Karpas-422 (cell line): ENCODE data around the gene GAS2L1. TPM values are rescaled to one million over a fixed set of nuclear protein-coding genes. Genes with fewer than 3 reads are reported as not detected.
A peak's percentile ranks its signal among the peaks of the same experiment; 100 is the strongest.
"Not testable (repeated sequence)": the region's sequence is repeated elsewhere in the genome, so short reads cannot be mapped to it uniquely, and the experiment has no call there.

ENCODE experiments used
- DNase-seq: peaks from one replicate; pipeline ENCODE4 v3.0.0-alpha.2; 2015
- H2AFZ ChIP-seq: fragments of 200-600 bp; sonication (generic); 2 replicates; pipeline ENCODE4 v1.6.1; 2014; ENCODE audit warnings: antibody characterized with exemption, low read length, mixed read lengths
- H3K27ac ChIP-seq: fragments of 200-600 bp; sonication (generic); 2 replicates; pipeline ENCODE4 v1.5.1; 2014; ENCODE audit warnings: mild to moderate bottlenecking, low read length, moderate library complexity
- H3K27me3 ChIP-seq: fragments of 200-600 bp; sonication (generic); 2 replicates; pipeline ENCODE4 v1.6.1; 2014; ENCODE audit warnings: low read length, mixed read lengths
- H3K36me3 ChIP-seq: fragments of 200-600 bp; sonication (generic); 2 replicates; pipeline ENCODE4 v1.6.1; 2014; ENCODE audit warnings: low read length, mixed read lengths; ENCODE audit not compliant: insufficient read depth
- H3K4me1 ChIP-seq: fragments of 200-600 bp; sonication (generic); 2 replicates; pipeline ENCODE4 v1.6.1; 2014; ENCODE audit warnings: mild to moderate bottlenecking, low read length, mixed read lengths
- H3K4me2 ChIP-seq: fragments of 200-600 bp; sonication (generic); 2 replicates; pipeline ENCODE4 v1.6.1; 2014; ENCODE audit warnings: low read length, low read depth, mild to moderate bottlenecking; ENCODE audit not compliant: poor library complexity, severe bottlenecking
- H3K4me3 ChIP-seq: fragments of 200-600 bp; sonication (generic); 2 replicates; pipeline ENCODE4 v1.5.1; 2014; ENCODE audit warnings: mild to moderate bottlenecking, antibody characterized with exemption, low read length, mixed read lengths
- H3K79me2 ChIP-seq: fragments of 200-600 bp; sonication (generic); 2 replicates; pipeline ENCODE4 v1.6.1; 2014; ENCODE audit warnings: mild to moderate bottlenecking, low read length, mixed read lengths
- H3K9ac ChIP-seq: fragments of 200-600 bp; sonication (generic); 2 replicates; pipeline ENCODE4 v1.6.0; 2014; ENCODE audit warnings: low read length
- H3K9me2 ChIP-seq: fragments of 200-600 bp; sonication (generic), shearing (Covaris generic); replicated peaks from 2 replicates; pipeline ENCODE4 v1.6.0; 2014; ENCODE audit warnings: mild to moderate bottlenecking, low read length, moderate library complexity; ENCODE audit not compliant: insufficient read depth
- H3K9me3 ChIP-seq: fragments of 300-700, 200-600 bp; sonication (generic); 2 replicates; pipeline ENCODE4 v1.6.1; 2014; ENCODE audit warnings: low read length, mixed read lengths
- H4K20me1 ChIP-seq: fragments of 200-600 bp; sonication (generic); 2 replicates; pipeline ENCODE4 v1.6.1; 2014; ENCODE audit warnings: mild to moderate bottlenecking, antibody characterized with exemption, low read length, low read depth; ENCODE audit not compliant: insufficient read depth
- total RNA-seq: library from RNA; depleted of rRNA; stranded (reverse); fragments of >200 nt; shearing (Covaris generic); gene quantifications from 2 replicates; pipeline ENCODE4 v1.2.3, GENCODE V29; 2014; ENCODE audit warnings: low replicate concordance

GAS2L1 gene
- total RNA-seq, 1 experiment from 2014 or later: not detected

- Histone ChIP-seq H3K36me3 (peaks cover 27% of the 10 kb centered on the region; the same call in 1 of the 2 replicates), H3K4me3 (no peak overlapping the region), H3K9ac (no peak overlapping the region), H3K4me2 (no peak overlapping the region), H3K9me3 (no peaks in the 10 kb centered on the region), H3K27ac (no peak overlapping the region), H3K9me2 (no peaks in the 10 kb centered on the region), H4K20me1 (0 out of 2 replicates have a peak, but pooled peaks cover 3% of the 10 kb centered on the region), H3K4me1 (no peaks in the 10 kb centered on the region), H3K79me2 (no peaks in the 10 kb centered on the region), H3K27me3 (no peaks in the 10 kb centered on the region), H2AFZ (no peak overlapping the region)
- DNase-seq: no peak
These were observed 44.6 kb downstream of the GAS2L1 start for GRCh38 chr22:29351042-29351441.

DNA sequence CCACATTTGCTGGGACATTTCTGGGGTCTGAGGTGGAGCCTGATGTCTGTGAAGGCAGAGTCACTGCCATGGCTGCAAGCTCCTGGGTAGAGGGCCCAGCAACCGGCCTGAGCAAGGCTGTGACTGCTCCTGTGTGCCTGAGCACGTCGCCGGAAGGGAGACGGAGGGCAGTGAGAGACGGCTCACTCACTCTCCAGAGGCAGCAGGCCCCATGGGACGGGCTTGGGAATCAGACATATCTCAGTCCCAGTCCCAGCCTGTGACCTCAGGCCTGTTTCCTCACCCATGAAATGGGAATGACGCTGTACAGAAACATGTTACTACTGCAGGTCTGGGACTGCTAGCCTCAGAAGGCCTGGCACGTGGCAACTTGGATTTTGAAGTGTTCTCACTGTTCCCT lies 45.4 kb downstream of the GAS2L1 start:
- no peaks in the 10 kb centered on the region for H3K9me3 ChIP-seq
- H3K36me3 ChIP-seq: peaks cover 27% of the 10 kb centered on the region; the same call in 1 of the 2 replicates
- H3K27ac ChIP-seq: no peak overlapping the region
- H3K4me2 ChIP-seq: no peak overlapping the region
- no peaks in the 10 kb centered on the region for H3K27me3 ChIP-seq
- H3K4me3 ChIP-seq: no peak overlapping the region
- 0 out of 2 replicates have a peak, but pooled peaks cover 3% of the 10 kb centered on the region for H4K20me1 ChIP-seq
- H3K9ac ChIP-seq: no peak overlapping the region
- H3K79me2 ChIP-seq: no peaks in the 10 kb centered on the region
- no peaks in the 10 kb centered on the region for H3K4me1 ChIP-seq
- no peaks in the 10 kb centered on the region for H3K9me2 ChIP-seq
- DNase-seq: no peak
- no peak overlapping the region for H2AFZ ChIP-seq

- Histone ChIP-seq H4K20me1 (0 out of 2 replicates have a peak, but pooled peaks cover 3% of the 10 kb centered on the region), H3K36me3 (peaks cover 25% of the 10 kb centered on the region; the same call in 1 of the 2 replicates), H2AFZ (no peak overlapping the region)
These were observed 46.3 kb downstream of the GAS2L1 start for GRCh38 chr22:29352778-29353177.

GRCh38 chr22:29353286-29353685 lies 46.8 kb downstream of the GAS2L1 start:
- Histone ChIP-seq H2AFZ (no peak overlapping the region), H3K4me1 (no peaks in the 10 kb centered on the region), H3K9ac (no peak overlapping the region)

More at GRCh38 chr22:29352778-29353177, 46.3 kb downstream of the GAS2L1 start:
- no peak overlapping the region for H3K9ac ChIP-seq
- H3K4me1 ChIP-seq: no peaks in the 10 kb centered on the region
- H3K4me2 ChIP-seq: no peak overlapping the region
- H3K27ac ChIP-seq: no peak overlapping the region
- DNase-seq: no peak
- H3K9me3 ChIP-seq: no peaks in the 10 kb centered on the region
- H3K79me2 ChIP-seq: no peaks in the 10 kb centered on the region
- no peak overlapping the region for H3K4me3 ChIP-seq
- no peaks in the 10 kb centered on the region for H3K27me3 ChIP-seq
- H3K9me2 ChIP-seq: no peaks in the 10 kb centered on the region

GRCh38 chr22:29353860-29354259 lies 47.4 kb downstream of the GAS2L1 start:
- no peak for DNase-seq
- Histone ChIP-seq H4K20me1 (0 out of 2 replicates have a peak, but pooled peaks cover 3% of the 10 kb centered on the region), H3K9me3 (no peaks in the 10 kb centered on the region), H2AFZ (no peak overlapping the region), H3K79me2 (no peaks in the 10 kb centered on the region), H3K27me3 (no peaks in the 10 kb centered on the region), H3K36me3 (peaks cover 25% of the 10 kb centered on the region), H3K4me3 (no peak overlapping the region), H3K27ac (no peak overlapping the region), H3K4me2 (no peak overlapping the region), H3K9ac (no peak overlapping the region), H3K4me1 (no peaks in the 10 kb centered on the region), H3K9me2 (no peaks in the 10 kb centered on the region)

More at GRCh38 chr22:29353286-29353685, 46.8 kb downstream of the GAS2L1 start:
- no peak overlapping the region for H3K27ac ChIP-seq
- peaks cover 26% of the 10 kb centered on the region for H3K36me3 ChIP-seq
- H3K4me3 ChIP-seq: no peak overlapping the region
- no peaks in the 10 kb centered on the region for H3K9me3 ChIP-seq
- H4K20me1 ChIP-seq: 0 out of 2 replicates have a peak, but pooled peaks cover 3% of the 10 kb centered on the region
- no peaks in the 10 kb centered on the region for H3K27me3 ChIP-seq
- no peak overlapping the region for H3K4me2 ChIP-seq
- no peaks in the 10 kb centered on the region for H3K79me2 ChIP-seq
- DNase-seq: no peak
- no peaks in the 10 kb centered on the region for H3K9me2 ChIP-seq

GRCh38 chr22:29357193-29357890 lies 50.9 kb downstream of the GAS2L1 start:
- not testable (repeated sequence) for H3K4me2 ChIP-seq, H3K9ac ChIP-seq, H3K27me3 ChIP-seq, H2AFZ ChIP-seq, H3K4me3 ChIP-seq, H3K4me1 ChIP-seq, H3K9me3 ChIP-seq, H4K20me1 ChIP-seq, H3K9me2 ChIP-seq, H3K27ac ChIP-seq, H3K79me2 ChIP-seq, DNase-seq
- peaks cover 16% of the 10 kb centered on the region for H3K36me3 ChIP-seq

GRCh38 chr22:29359469-29359868 lies 53.0 kb downstream of the GAS2L1 start:
- peaks cover 15% of the 10 kb centered on the region for H3K36me3 ChIP-seq
- no peak overlapping the region for H3K9ac ChIP-seq

More at GRCh38 chr22:29359469-29359868, 53.0 kb downstream of the GAS2L1 start:
- no peaks in the 10 kb centered on the region for H3K9me3 ChIP-seq
- H3K4me1 ChIP-seq: peaks cover 9% of the 10 kb centered on the region
- H3K4me2 ChIP-seq: no peak overlapping the region
- H2AFZ ChIP-seq: no peak overlapping the region
- H3K79me2 ChIP-seq: no peaks in the 10 kb centered on the region
- H3K9me2 ChIP-seq: no peaks in the 10 kb centered on the region
- no peak overlapping the region for H3K4me3 ChIP-seq
- no peaks in the 10 kb centered on the region for H4K20me1 ChIP-seq
- peak; percentile 52 for DNase-seq
- H3K27me3 ChIP-seq: no peaks in the 10 kb centered on the region
- H3K27ac ChIP-seq: no peak overlapping the region
